Natural killer cell treated with Interleukin-12 subunit alpha and Interleukin-12 subunit beta and Interleukin-15 and Interleukin-18, amount 100 ng/mL, for 72 hours (primary cell): ENCODE data around the gene ZNF785. TPM values are rescaled to one million over a fixed set of nuclear protein-coding genes. Genes with fewer than 3 reads are reported as not detected.
A peak's percentile ranks its signal among the peaks of the same experiment; 100 is the strongest.

Experiments
- ATAC-seq, 2 donors: fragments of 150-1000 bp; cut with Tn5 transposase in 1 of 2; sonication (Bioruptor Pico), chemical (Tn5 transposase) in 1 of 2; 2 replicates each; pipeline ENCODE4 v1.10.0; 2021
- DNase-seq: peaks from one replicate; pipeline ENCODE4 v3.0.0; 2022; ENCODE audit warnings: low spot score
- H3K27ac Mint-ChIP-seq, 2 donors: 1 replicate in 1 of 2; 2 replicates in 1 of 2; pipeline ENCODE4 v1.8.0; 2022; ENCODE audit warnings: mixed read lengths in 2 of 2, mild to moderate bottlenecking in 1 of 2, moderate library complexity in 1 of 2
- H3K27me3 Mint-ChIP-seq, 2 donors: 1 replicate in 1 of 2; 2 replicates in 1 of 2; pipeline ENCODE4 v1.8.0; 2022; ENCODE audit warnings: mixed read lengths in 2 of 2
- H3K36me3 Mint-ChIP-seq: one replicate; pipeline ENCODE4 v1.8.0; 2022; ENCODE audit warnings: mixed read lengths
- H3K4me1 Mint-ChIP-seq, 2 donors: 1 replicate in 1 of 2; 2 replicates in 1 of 2; pipeline ENCODE4 v1.8.0; 2022; ENCODE audit warnings: low read depth in 2 of 2, mixed read lengths in 2 of 2, mild to moderate bottlenecking in 1 of 2
- H3K4me3 Mint-ChIP-seq: one replicate; pipeline ENCODE4 v1.8.0; 2022; ENCODE audit warnings: mixed read lengths
- H3K9me3 Mint-ChIP-seq: 2 replicates; pipeline ENCODE4 v1.8.0; 2022; ENCODE audit warnings: mixed read lengths
- total RNA-seq, 2 donors: library from RNA; stranded (reverse); gene quantifications; one replicate each; pipeline ENCODE4 v1.2.3, GENCODE V29; 2022

The ZNF785 gene
- total RNA-seq, 2 donors from 2014 or later = 13.3 to 20.0 TPM

GRCh38 chr16:30588651-30589050, 3.2 kb upstream of the ZNF785 start:
- Mint-ChIP-seq H3K27me3 (no peaks in the 10 kb centered on the region), H3K4me1 (peaks cover 12 to 17% of the 10 kb centered on the region in 2 donors), H3K4me3 (no peak overlapping the region), H3K27ac (no peak overlapping the region), H3K36me3 (no peaks in the 10 kb centered on the region), H3K9me3 (no peaks in the 10 kb centered on the region)
- no peak for ATAC-seq
- no peak for DNase-seq

GRCh38 chr16:30585022-30585399, 486 bp downstream of the ZNF785 start:
- no peaks in the 10 kb centered on the region for H3K27me3 Mint-ChIP-seq
- H3K4me1 Mint-ChIP-seq = peaks cover 12 to 20% of the 10 kb centered on the region in 2 donors
- peak overlapping the region; percentile 92 for H3K4me3 Mint-ChIP-seq
- H3K9me3 Mint-ChIP-seq = no peaks in the 10 kb centered on the region
- H3K27ac Mint-ChIP-seq = peak overlapping the region; percentile 79 to 91
- ATAC-seq (peak; percentile 46 to 48), DNase-seq (no peak)
- no peaks in the 10 kb centered on the region for H3K36me3 Mint-ChIP-seq

GRCh38 chr16:30582611-30583340, 2.7 kb downstream of the ZNF785 start:
- Mint-ChIP-seq H3K36me3 (no peaks in the 10 kb centered on the region), H3K27ac (no peak overlapping the region)

GRCh38 chr16:30581457-30581856, 4.0 kb downstream of the ZNF785 start:
- Mint-ChIP-seq H3K36me3 (no peaks in the 10 kb centered on the region), H3K9me3 (no peaks in the 10 kb centered on the region), H3K4me1 (peaks cover 12 to 20% of the 10 kb centered on the region in 2 donors), H3K27me3 (no peaks in the 10 kb centered on the region), H3K4me3 (no peak overlapping the region), H3K27ac (peak overlapping the region in 1 of 2 donors; percentile 17)
- no peak for DNase-seq
- no peak for ATAC-seq

More at GRCh38 chr16:30582611-30583340, 2.7 kb downstream of the ZNF785 start:
- H3K27me3 Mint-ChIP-seq = no peaks in the 10 kb centered on the region
- H3K4me1 Mint-ChIP-seq = peaks cover 12 to 20% of the 10 kb centered on the region in 2 donors
- no peak overlapping the region for H3K4me3 Mint-ChIP-seq
- no peaks in the 10 kb centered on the region for H3K9me3 Mint-ChIP-seq
- no peak for ATAC-seq
- DNase-seq = no peak

DNA sequence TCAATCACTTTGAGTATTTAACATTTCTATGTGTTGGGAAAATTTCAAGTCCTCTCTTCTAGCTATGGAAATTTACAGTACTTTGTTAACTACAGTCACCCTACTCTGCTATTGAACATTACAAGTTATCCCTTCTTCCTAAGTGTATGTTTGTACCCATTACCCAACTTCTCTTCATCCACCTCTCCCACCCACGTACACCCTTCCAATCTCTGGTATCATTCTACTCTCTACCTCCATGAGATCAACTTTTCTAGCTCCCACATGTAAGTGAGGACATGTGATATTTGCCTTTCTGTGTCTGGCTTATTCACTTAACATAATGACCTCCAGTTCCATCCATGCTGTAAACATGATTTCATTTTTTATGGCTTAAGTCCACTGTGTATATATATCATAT, 10.8 kb downstream of the ZNF785 start:
- Mint-ChIP-seq H3K4me1 (peaks cover 11 to 19% of the 10 kb centered on the region in 2 donors), H3K36me3 (no peaks in the 10 kb centered on the region), H3K27me3 (no peaks in the 10 kb centered on the region), H3K9me3 (no peaks in the 10 kb centered on the region), H3K27ac (no peak overlapping the region), H3K4me3 (no peak overlapping the region)
- DNase-seq (no peak), ATAC-seq (no peak)

- Mint-ChIP-seq H3K4me3 (peak within 1 kb of the TSS; percentile 93), H3K27me3 (no peaks in the 10 kb centered on the region), H3K9me3 (no peaks in the 10 kb centered on the region), H3K4me1 (peaks cover 29 to 37% of the 10 kb centered on the region in 2 donors), H3K36me3 (no peaks in the 10 kb centered on the region), H3K27ac (peak within 1 kb of the TSS; percentile 87 to 93)
- ATAC-seq = peak; percentile 81 to 84
- DNase-seq = peak; percentile 94
Measured at GRCh38 chr16:30571445-30572322, 13.8 kb downstream of the ZNF785 start, which contains the start of gene ZNF688. TSS of gene ZNF688 (minus strand) at chr16:30571714. CDS start at chr16:30571629, 85 bp downstream.

DNA sequence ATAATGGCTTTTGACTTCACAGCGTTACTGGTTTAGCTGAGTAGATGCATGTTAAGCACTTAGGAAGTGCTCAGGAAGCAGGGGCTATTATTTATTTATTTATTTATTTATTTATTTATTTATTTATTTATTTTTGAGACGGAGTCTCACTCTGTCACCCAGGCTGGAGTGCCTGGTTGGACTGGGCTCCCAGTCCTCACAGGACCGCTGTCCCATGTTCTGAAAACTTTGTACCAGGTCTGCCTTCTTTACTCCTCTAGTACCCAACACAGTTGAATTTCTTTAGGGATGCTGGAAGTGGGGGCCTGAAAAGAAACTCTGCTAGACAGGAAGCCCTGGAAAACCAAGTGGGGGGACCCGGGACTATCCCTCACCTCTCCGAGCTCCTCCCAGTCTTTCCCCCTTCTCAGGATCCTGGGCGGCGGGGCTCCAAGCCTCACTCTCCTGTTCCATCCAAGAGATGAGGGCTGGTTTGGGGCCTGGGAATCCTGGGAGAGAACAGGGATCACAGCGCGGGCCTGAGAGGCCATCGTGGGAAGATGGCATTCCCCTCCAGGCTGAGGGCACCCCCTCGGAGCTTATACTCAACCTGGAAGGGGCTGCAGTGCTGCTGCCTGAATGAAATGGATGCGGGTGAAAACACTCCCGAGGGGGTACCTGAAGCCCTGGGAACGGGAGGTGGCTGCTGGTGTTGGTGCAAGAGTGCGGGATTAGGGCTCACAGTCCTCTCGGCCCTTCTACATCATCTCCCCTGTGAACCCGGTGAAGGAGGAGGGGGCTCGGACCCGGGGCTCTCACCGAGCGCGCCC, 14.7 kb downstream of the ZNF785 start:
- ATAC-seq = no peak
- Mint-ChIP-seq H3K27ac (peak overlapping the region; percentile 87 to 93), H3K9me3 (no peaks in the 10 kb centered on the region), H3K27me3 (no peaks in the 10 kb centered on the region), H3K4me3 (peak overlapping the region; percentile 93), H3K4me1 (peaks cover 36 to 46% of the 10 kb centered on the region in 2 donors), H3K36me3 (no peaks in the 10 kb centered on the region)
- DNase-seq = no peak

DNA sequence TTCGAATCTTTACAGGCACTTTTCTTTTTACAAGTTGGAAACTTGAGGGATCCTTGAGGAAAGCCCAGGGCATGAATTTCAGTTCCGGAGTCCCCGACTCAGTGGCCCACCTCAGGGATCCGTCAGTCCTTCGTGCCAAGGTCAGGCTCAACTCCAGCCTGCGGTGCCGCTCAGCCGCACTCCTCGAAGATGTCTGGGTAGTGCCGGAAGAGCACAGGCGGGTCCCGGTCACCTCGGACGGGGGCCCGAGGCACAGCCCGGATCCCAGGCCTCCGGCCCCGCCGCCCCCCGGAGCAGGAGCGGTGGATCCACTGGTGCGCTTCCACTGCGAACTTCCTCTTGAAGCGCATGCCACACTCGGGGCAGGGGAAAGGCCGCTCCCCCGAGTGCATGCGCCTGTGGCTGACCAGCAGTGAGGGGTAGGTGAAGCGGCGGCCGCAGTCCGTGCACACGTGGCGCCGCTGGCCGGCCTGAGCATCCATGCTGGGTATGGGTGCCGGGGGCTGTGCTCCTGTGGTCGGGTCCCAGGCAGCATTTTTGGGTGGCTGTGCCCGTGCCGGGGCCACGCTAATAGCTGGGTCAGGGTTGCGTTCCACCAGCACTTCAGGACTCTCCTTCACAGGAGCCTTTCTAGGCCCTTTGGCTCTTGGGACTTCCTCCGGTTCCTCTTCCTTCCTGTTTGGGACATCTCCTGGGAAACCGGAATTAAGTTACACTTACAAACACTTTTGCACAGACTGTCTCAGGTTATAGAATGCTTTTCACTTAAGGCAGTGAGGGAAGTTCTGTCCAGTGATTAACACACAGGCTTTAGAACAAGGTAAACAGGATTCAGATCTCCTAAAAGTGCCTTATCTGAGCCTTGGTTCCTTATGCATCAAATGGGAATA, 15.5 kb downstream of the ZNF785 start:
- H3K36me3 Mint-ChIP-seq = no peaks in the 10 kb centered on the region
- ATAC-seq (no peak), DNase-seq (no peak)
- peak overlapping the region in 1 of 2 donors; percentile 93 for H3K27ac Mint-ChIP-seq
- H3K4me1 Mint-ChIP-seq = peaks cover 36 to 46% of the 10 kb centered on the region in 2 donors
- H3K27me3 Mint-ChIP-seq = no peaks in the 10 kb centered on the region
- no peaks in the 10 kb centered on the region for H3K9me3 Mint-ChIP-seq
- no peak overlapping the region for H3K4me3 Mint-ChIP-seq

DNA sequence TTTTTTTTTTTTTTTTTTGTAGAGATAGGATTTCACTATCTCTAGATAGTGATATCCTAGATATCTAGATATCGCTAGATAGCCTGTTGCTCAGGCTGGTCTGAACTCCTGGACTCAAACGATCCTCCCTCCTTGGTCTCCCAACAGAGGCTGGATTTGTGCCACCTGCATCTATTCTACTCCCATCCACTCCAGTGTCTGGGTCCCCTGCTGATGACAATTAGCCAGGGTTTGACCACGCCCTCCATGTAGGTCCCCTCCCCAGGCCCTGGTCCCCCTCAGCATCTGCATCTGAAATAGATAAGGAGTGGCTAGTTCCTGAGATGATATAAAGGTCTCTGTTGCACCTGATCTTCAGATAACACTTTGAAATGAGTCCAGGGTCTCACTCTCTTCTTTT, 16.2 kb downstream of the ZNF785 start:
- Mint-ChIP-seq H3K4me1 (peaks cover 36 to 43% of the 10 kb centered on the region in 2 donors), H3K27me3 (no peaks in the 10 kb centered on the region), H3K4me3 (no peak overlapping the region), H3K27ac (peak overlapping the region in 1 of 2 donors; percentile 73), H3K36me3 (no peaks in the 10 kb centered on the region), H3K9me3 (no peaks in the 10 kb centered on the region)
- ATAC-seq (no peak), DNase-seq (no peak)

DNA sequence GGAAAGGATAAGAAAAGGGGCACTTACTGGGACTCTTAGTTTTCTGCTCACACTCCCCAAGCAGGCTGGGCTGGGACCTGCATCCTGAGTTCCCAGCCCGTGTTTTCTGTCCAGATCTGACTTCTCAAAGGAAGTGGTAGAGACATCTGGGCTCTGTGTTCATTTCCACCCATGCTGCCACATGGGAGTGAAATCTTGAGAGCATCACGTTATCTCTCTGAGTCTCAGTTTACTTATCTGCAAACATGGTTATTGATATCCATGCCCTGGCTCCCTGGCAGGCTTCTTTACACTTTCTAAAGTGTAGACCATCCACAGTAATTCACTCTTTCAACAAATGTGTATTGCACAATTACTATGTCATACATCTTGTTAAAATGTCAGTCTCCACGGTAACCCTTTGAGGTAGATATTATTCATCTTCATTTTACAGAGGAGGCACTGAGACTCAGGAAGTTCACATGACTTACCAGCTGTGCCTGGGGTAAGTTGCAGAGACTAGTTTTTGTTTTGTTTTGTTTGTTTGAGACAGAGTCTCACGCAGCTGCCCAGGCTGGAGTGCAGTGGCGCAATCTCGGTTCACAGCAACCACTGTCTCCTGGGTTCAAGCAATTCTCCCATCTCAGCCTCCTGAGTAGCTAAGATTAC, 17.4 kb downstream of the ZNF785 start:
- peak; percentile 77 to 87 for ATAC-seq
- no peaks in the 10 kb centered on the region for H3K27me3 Mint-ChIP-seq
- peak overlapping the region; percentile 85 for H3K4me3 Mint-ChIP-seq
- peaks cover 31 to 38% of the 10 kb centered on the region in 2 donors for H3K4me1 Mint-ChIP-seq
- H3K36me3 Mint-ChIP-seq = no peaks in the 10 kb centered on the region
- no peaks in the 10 kb centered on the region for H3K9me3 Mint-ChIP-seq
- H3K27ac Mint-ChIP-seq = peak overlapping the region; percentile 97 to 99
- peak; percentile 84 for DNase-seq

DNA sequence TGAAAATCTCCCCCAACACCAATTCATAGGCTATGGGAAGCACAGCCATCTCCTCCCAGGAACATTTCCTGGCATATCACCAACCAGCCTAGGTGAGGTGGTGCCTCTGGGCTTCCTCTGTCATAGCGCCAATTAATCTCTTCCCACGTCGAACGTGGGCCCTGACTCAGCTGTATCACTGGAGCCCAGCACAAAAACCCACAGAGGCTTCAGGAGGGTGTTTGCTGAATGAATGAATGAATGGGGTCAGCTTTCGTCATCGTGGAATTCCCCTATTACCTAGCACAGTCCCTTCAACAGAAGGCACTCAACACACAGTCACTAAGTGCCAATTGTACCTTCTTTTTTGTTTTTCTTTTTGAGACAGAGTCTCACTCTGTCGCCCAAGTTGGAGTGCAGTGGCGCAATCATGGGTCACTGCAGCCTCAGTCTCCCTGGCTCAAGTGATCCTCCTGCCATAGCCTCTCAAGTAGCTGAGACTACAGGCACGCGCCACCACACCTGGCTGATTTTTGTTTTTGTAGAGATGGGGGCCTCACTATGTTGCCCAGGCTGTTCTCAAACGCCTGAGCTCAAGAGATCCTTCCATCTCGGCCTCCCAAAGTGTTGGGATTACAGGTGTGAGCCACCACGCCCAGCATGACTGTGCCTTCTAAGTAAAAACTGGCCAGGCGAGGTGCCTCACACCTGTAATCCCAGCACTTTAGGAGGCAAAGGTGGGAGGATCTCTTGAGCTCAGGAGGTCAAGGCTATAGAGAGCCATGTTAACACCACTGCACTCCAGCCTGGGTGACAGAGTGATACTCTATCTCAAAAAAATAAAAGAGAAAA, 18.1 kb downstream of the ZNF785 start:
- peak overlapping the region; percentile 85 for H3K4me3 Mint-ChIP-seq
- no peaks in the 10 kb centered on the region for H3K9me3 Mint-ChIP-seq
- peaks cover 29 to 37% of the 10 kb centered on the region in 2 donors for H3K4me1 Mint-ChIP-seq
- no peaks in the 10 kb centered on the region for H3K27me3 Mint-ChIP-seq
- no peaks in the 10 kb centered on the region for H3K36me3 Mint-ChIP-seq
- ATAC-seq (peak; percentile 61 to 78), DNase-seq (peak; percentile 91)
- peak overlapping the region; percentile 97 to 99 for H3K27ac Mint-ChIP-seq
